Measurements from ENCODE around the gene DACT3.
"Not testable (repeated sequence)": the region's sequence is repeated elsewhere in the genome, so short reads cannot be mapped to it uniquely, and the experiment has no call there.

Gene DACT3

GRCh38 chr19:46629546-46630025, 31.4 kb downstream of the DACT3 start:
- no peak for TF ChIP-seq CTCF (IDR thresholded peaks at IDR 0.05; ENCODE audit: borderline replicate concordance, control extremely low read depth, extremely low read depth, insufficient read depth, missing control alignments)
- in situ Hi-C loops (cut with MboI; ENCODE audit: low sequenced_read_pairs, unreplicated experiment): no loop called here
- DNase-seq (ENCODE audit: low spot score): no peak

- in situ Hi-C loops (cut with MboI; ENCODE audit: low sequenced_read_pairs, unreplicated experiment); DNase-seq (ENCODE audit: low spot score): not testable (repeated sequence)
Measured at GRCh38 chr19:46628970-46629369, 32.0 kb downstream of the DACT3 start.

- DNase-seq (ENCODE audit: low spot score): no peak
- in situ Hi-C loops (cut with MboI; ENCODE audit: low sequenced_read_pairs, unreplicated experiment): no loop called here
- TF ChIP-seq CTCF (IDR thresholded peaks at IDR 0.05; ENCODE audit: borderline replicate concordance, control extremely low read depth, extremely low read depth, insufficient read depth, missing control alignments): no peak
Measured at GRCh38 chr19:46626446-46626845, 34.5 kb downstream of the DACT3 start.

- in situ Hi-C loops (cut with MboI; ENCODE audit: low sequenced_read_pairs, unreplicated experiment): no loop called here
- no peak for TF ChIP-seq CTCF (IDR thresholded peaks at IDR 0.05; ENCODE audit: borderline replicate concordance, control extremely low read depth, extremely low read depth, insufficient read depth, missing control alignments)
- no peak for DNase-seq (ENCODE audit: low spot score)
Measured at GRCh38 chr19:46625731-46626130, 35.3 kb downstream of the DACT3 start.

GRCh38 chr19:46624958-46625661, 35.9 kb downstream of the DACT3 start, which contains the start of gene PTGIR:
Gene PTGIR, minus strand, starts transcription at chr19:46625089. Its CDS starts 864 bp downstream, at chr19:46624225.
- no peak for TF ChIP-seq CTCF (IDR thresholded peaks at IDR 0.05; ENCODE audit: borderline replicate concordance, control extremely low read depth, extremely low read depth, insufficient read depth, missing control alignments)
- peak; percentile 72 for DNase-seq (ENCODE audit: low spot score)
- in situ Hi-C loops (cut with MboI; ENCODE audit: low sequenced_read_pairs, unreplicated experiment): no loop called here

- no peak for TF ChIP-seq CTCF (IDR thresholded peaks at IDR 0.05; ENCODE audit: borderline replicate concordance, control extremely low read depth, extremely low read depth, insufficient read depth, missing control alignments)
- DNase-seq (ENCODE audit: low spot score): no peak
- in situ Hi-C loops (cut with MboI; ENCODE audit: low sequenced_read_pairs, unreplicated experiment): no loop called here
Measured at GRCh38 chr19:46623915-46624502, 37.0 kb downstream of the DACT3 start.

- in situ Hi-C loops (cut with MboI; ENCODE audit: low sequenced_read_pairs, unreplicated experiment): no loop called here
- DNase-seq (ENCODE audit: low spot score): no peak
- TF ChIP-seq CTCF (IDR thresholded peaks at IDR 0.05; ENCODE audit: borderline replicate concordance, control extremely low read depth, extremely low read depth, insufficient read depth, missing control alignments): no peak
Measured at GRCh38 chr19:46622118-46622446, 38.9 kb downstream of the DACT3 start.

Measured in GM13976 (cell line).